Stimulated activated CD8-positive, alpha-beta memory T cell treated with anti-CD3 and anti-CD28 coated beads, Interleukin-15, amount 100 ng/mL, for 4 hours (primary cell): ENCODE data around the gene HMX1.

ENCODE experiments used
- DNase-seq, 2 donors: peaks; one replicate each; pipeline ENCODE4 v3.0.0-alpha.2; 2020; ENCODE audit warnings: low read depth in 2 of 2

The HMX1 gene

GRCh38 chr4:8857766-8858700 is 13.6 kb downstream of the HMX1 start:
- no peak for DNase-seq

GRCh38 chr4:8856835-8857621 is 14.6 kb downstream of the HMX1 start:
- no peak for DNase-seq

GRCh38 chr4:8855818-8856245 is 15.8 kb downstream of the HMX1 start:
- DNase-seq = no peak

- no peak for DNase-seq
Measured at GRCh38 chr4:8854931-8855330, 16.7 kb downstream of the HMX1 start.

GRCh38 chr4:8854016-8854415 is 17.6 kb downstream of the HMX1 start:
- no peak for DNase-seq

GRCh38 chr4:8853249-8853648 is 18.4 kb downstream of the HMX1 start:
- DNase-seq = no peak

GRCh38 chr4:8852118-8852704 is 19.4 kb downstream of the HMX1 start:
- DNase-seq = no peak

GRCh38 chr4:8851321-8852117 is 20.1 kb downstream of the HMX1 start:
- no peak for DNase-seq

- no peak for DNase-seq
Measured at GRCh38 chr4:8850830-8851188, 20.8 kb downstream of the HMX1 start.

GRCh38 chr4:8850074-8850829 is 21.4 kb downstream of the HMX1 start:
- no peak for DNase-seq

- DNase-seq = no peak
Measured at GRCh38 chr4:8849266-8850073, 22.2 kb downstream of the HMX1 start.

GRCh38 chr4:8848507-8849265 is 23.0 kb downstream of the HMX1 start:
- no peak for DNase-seq

GRCh38 chr4:8847764-8848163 is 23.9 kb downstream of the HMX1 start:
- DNase-seq = no peak

- DNase-seq = no peak
Measured at GRCh38 chr4:8847331-8847730, 24.3 kb downstream of the HMX1 start.

- no peak for DNase-seq
Measured at GRCh38 chr4:8846826-8847225, 24.8 kb downstream of the HMX1 start.

- no peak for DNase-seq
Measured at GRCh38 chr4:8846046-8846720, 25.5 kb downstream of the HMX1 start.

- DNase-seq = no peak
Measured at GRCh38 chr4:8844976-8845690, 26.5 kb downstream of the HMX1 start.

GRCh38 chr4:8843597-8843996 is 28.0 kb downstream of the HMX1 start:
- DNase-seq = no peak
